Dendritic cell treated with granulocyte-macrophage colony-stimulating factor and Interleukin-4, amounts not matched to agents 40 ng/mL and 50 ng/mL, for 4 days (primary cell): ENCODE data around the gene SEMA3G.

Source experiments
- H3K27ac Mint-ChIP-seq: one replicate; pipeline ENCODE4 v1.8.0; 2022; ENCODE audit warnings: mild to moderate bottlenecking, mixed read lengths
- H3K27me3 Mint-ChIP-seq: one replicate; pipeline ENCODE4 v1.8.0; 2022; ENCODE audit warnings: mild to moderate bottlenecking, mixed read lengths
- H3K36me3 Mint-ChIP-seq: one replicate; pipeline ENCODE4 v1.8.0; 2022; ENCODE audit warnings: low read depth, mixed read lengths
- H3K4me1 Mint-ChIP-seq: one replicate; pipeline ENCODE4 v1.8.0; 2022; ENCODE audit warnings: low read depth, mixed read lengths
- H3K4me3 Mint-ChIP-seq: one replicate; pipeline ENCODE4 v1.8.0; 2022; ENCODE audit warnings: mild to moderate bottlenecking, moderate library complexity, mixed read lengths
- H3K9me3 Mint-ChIP-seq: one replicate; pipeline ENCODE4 v1.8.0; 2022; ENCODE audit warnings: mixed read lengths
- intact Hi-C: fragments of 100-400 bp; cut with micrococcal nuclease; formaldehyde crosslinking; loops from one replicate; pipeline ENCODE4 v1.15.0; 2022

SEMA3G gene

DNA sequence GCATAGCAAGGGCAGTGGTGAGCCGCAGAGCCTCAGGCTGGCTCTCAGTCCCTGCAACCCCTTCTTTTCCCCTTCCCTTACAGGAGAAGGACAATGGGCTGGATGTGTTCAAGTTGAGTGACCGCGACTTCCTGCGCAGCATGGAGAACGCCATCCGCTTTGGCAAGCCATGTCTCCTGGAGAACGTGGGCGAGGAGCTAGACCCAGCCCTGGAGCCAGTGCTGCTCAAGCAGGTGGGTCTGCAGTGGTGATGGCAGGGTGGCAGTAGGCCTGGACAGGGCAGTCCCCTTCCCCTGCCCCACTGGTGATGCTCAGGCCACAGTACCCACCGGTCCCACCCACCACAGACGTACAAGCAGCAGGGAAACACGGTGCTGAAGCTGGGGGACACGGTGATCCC is 53.8 kb downstream of the SEMA3G start:
- peaks cover 69% of the 10 kb centered on the region for H3K36me3 Mint-ChIP-seq
- intact Hi-C loops = no loop called here
- H3K4me1 Mint-ChIP-seq = peaks cover 13% of the 10 kb centered on the region
- no peaks in the 10 kb centered on the region for H3K9me3 Mint-ChIP-seq
- H3K27me3 Mint-ChIP-seq = no peaks in the 10 kb centered on the region
- H3K4me3 Mint-ChIP-seq = no peak overlapping the region
- no peak overlapping the region for H3K27ac Mint-ChIP-seq

DNA sequence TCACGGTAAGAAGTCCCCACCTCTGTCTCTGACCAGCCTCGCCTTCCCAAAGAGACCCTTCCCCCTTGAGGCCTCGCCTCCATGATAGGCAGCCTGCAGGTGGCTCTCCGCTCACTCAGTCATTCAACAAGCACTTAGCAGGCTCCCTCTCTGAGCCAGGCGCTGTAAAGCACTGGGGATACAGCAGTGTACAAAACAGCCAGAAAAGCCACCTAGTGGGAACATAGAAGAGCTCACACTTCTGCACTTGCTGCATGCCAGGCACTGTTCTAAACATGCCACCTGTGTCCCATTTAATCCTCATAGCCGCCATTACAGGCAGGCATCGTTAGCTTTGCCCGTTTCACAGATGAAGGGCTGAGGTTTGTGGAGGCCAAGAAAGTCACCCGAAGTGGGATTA is 56.0 kb downstream of the SEMA3G start:
- Mint-ChIP-seq H3K4me3 (no peak overlapping the region), H3K4me1 (peaks cover 30% of the 10 kb centered on the region), H3K9me3 (no peaks in the 10 kb centered on the region), H3K36me3 (peaks cover 49% of the 10 kb centered on the region), H3K27me3 (no peaks in the 10 kb centered on the region), H3K27ac (no peak overlapping the region)
- intact Hi-C loops = no loop called here

DNA sequence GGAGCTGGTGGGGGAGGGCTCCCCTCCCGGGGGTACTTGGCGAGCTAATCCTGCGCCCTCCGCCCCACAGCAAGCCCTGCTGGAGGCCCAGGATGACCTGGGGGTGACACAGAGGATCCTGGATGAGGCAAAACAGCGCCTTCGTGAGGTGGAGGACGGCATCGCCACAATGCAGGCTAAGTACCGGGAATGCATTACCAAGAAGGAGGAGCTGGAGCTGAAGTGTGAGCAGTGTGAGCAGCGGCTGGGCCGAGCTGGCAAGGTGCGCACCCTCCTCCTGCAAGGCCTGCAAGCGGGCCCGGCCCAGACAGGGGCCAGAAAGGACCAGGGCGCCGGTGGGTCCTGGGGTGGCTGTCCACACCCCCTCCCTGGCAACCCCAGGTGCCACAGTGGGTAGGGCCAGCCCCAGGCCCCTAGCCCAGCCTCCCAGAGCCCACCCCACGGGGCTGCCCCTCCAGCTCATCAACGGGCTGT is 56.5 kb downstream of the SEMA3G start:
- Mint-ChIP-seq H3K36me3 (peaks cover 44% of the 10 kb centered on the region), H3K27me3 (no peaks in the 10 kb centered on the region), H3K4me1 (peaks cover 35% of the 10 kb centered on the region), H3K4me3 (no peak overlapping the region), H3K27ac (no peak overlapping the region), H3K9me3 (no peaks in the 10 kb centered on the region)
- intact Hi-C loops = no loop called here

DNA sequence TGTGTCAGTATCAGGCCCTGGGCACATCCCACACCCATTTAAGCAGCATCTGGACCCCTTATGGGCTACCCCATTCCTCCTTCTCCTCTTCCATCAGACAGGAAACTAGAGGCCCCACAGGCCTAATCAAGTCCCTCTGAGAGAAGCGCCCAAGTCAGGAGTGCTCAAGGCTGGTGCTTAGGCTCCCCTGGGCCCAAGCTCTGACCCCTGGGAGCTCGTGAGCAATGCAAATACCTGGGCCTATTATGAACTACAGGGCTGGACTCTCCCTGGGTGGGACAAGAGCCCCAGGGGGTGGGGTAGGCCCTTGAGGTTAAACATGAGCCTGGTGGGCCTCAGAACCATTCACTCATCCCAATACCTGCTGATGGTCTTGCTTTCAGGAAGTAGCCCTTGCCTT is 57.4 kb downstream of the SEMA3G start:
- no peaks in the 10 kb centered on the region for H3K9me3 Mint-ChIP-seq
- H3K4me3 Mint-ChIP-seq = no peak overlapping the region
- H3K27me3 Mint-ChIP-seq = no peaks in the 10 kb centered on the region
- H3K27ac Mint-ChIP-seq = no peak overlapping the region
- H3K36me3 Mint-ChIP-seq = peaks cover 35% of the 10 kb centered on the region
- intact Hi-C loops = no loop called here
- peaks cover 35% of the 10 kb centered on the region for H3K4me1 Mint-ChIP-seq

DNA sequence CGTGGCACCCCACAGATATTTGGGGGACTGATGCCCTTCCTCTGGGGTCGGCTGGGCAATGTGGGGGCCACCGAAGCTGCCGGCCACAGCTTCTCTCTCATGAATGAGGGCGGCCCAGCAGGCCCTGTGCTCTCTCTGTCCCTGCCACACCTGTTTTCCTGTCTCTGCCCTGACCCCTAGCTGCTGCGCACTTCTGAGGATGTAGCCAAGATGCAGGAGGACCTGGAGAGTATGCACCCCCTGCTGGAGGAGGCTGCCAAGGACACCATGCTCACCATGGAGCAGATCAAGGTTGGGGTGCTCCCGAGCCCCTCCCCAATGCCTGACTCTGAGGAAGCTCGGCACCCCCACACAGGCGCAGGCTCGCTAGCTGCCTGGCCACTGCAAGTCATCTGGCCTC is 59.7 kb downstream of the SEMA3G start:
- Mint-ChIP-seq H3K4me1 (peaks cover 31% of the 10 kb centered on the region), H3K4me3 (no peak overlapping the region), H3K36me3 (peaks cover 13% of the 10 kb centered on the region), H3K27ac (no peak overlapping the region), H3K27me3 (no peaks in the 10 kb centered on the region), H3K9me3 (no peaks in the 10 kb centered on the region)
- intact Hi-C loops = no loop called here

DNA sequence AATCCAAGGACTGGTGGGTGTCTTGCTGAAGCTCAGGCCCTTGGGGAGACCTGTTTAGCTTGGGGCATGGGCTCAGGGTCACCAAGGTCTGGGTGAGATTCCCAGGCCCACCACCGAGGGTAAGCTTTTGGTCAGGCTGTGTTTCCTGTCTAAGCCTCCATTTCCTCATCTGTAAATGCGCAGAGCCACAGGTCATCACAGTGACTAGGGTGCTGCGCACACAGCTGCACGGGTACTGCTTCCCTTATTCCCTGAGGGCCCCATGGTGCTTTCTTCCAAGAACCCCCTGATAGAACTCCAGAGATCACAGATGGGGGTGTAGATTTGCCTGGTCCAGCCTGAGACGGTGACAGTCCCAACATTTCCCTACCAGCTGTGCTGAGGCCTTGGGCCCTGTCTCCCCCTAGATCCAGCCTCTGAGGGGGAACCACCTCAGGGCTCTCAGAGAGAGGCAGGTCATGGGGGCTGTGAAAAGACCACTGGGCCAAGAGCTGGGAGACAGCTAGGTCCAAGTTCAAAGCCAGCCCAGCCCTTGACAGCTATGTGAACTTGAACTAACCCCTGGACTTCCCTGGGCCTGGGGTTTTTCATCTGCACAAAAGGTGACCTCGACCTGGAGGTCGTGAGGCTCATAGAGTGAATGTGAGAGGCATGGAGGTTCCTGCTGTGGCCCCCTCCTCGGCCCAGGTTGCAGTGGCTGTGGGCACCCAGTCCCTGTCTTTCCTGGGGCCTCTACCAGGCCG is 60.7 kb downstream of the SEMA3G start:
- no peak overlapping the region for H3K4me3 Mint-ChIP-seq
- peaks cover 12% of the 10 kb centered on the region for H3K36me3 Mint-ChIP-seq
- H3K27ac Mint-ChIP-seq = peak overlapping the region; percentile 37
- peaks cover 22% of the 10 kb centered on the region for H3K4me1 Mint-ChIP-seq
- intact Hi-C loops = no loop called here
- no peaks in the 10 kb centered on the region for H3K27me3 Mint-ChIP-seq
- no peaks in the 10 kb centered on the region for H3K9me3 Mint-ChIP-seq

DNA sequence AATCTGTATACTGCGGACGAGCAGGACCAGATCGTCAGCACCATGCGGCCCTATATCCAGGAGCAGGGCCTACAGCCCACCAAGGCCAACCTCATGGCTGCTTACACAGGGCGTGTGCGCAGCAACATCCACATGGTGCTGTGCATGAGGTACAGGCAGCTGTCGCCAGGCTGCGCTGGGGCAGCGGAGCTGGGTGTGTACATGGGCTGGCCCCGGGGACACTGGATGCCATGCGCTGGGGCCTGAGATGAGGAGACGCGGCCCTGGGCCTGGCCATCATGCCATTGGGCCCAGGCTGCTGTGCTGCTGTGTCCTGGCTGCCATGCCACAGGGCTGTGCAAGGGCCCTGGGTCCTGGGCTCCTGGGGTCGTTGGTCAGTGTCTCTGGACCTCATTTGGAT is 61.5 kb downstream of the SEMA3G start:
- intact Hi-C loops = no loop called here
- peaks cover 5% of the 10 kb centered on the region for H3K36me3 Mint-ChIP-seq
- H3K27ac Mint-ChIP-seq = peak overlapping the region; percentile 37
- H3K4me1 Mint-ChIP-seq = peaks cover 22% of the 10 kb centered on the region
- no peak overlapping the region for H3K4me3 Mint-ChIP-seq
- H3K9me3 Mint-ChIP-seq = no peaks in the 10 kb centered on the region
- H3K27me3 Mint-ChIP-seq = no peaks in the 10 kb centered on the region
